Left kidney (tissue), 2 donors: ENCODE data around the gene GDI1. TPM values are rescaled to one million over a fixed set of nuclear protein-coding genes. Genes with fewer than 3 reads are reported as not detected.

ENCODE experiments used
- DNase-seq: peaks from one replicate; pipeline ENCODE4 v3.0.0-alpha.2; 2013
- polyA plus RNA-seq: library from polyadenylated mRNA; unstranded; fragments of 120-200 nt; gene quantifications from one replicate; pipeline ENCODE4 v1.2.1, GENCODE V29; 2013; ENCODE audit not compliant: insufficient read length

The GDI1 gene
- polyA plus RNA-seq, 1 donor: 126 TPM

DNA sequence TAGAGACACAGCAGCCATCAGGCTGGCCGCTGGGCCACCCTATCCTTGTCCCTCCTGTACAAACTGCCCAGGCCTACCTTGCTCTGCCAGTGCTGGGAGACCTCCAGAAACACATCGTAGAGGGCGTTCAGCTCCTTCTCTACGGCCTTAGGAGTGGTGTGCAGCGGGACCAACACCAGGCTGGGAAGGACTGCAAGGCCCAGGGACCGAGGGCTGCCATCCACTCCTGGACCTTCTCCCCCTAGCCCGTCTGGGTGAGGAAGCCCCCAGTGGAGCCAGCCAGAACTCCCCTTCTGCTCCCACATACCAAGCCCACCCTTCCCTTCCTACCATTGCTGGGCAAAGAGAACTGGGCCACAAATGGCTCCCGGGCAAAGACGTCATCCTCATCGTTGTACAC is 33.8 kb upstream of the GDI1 start:
- no peak for DNase-seq

DNA sequence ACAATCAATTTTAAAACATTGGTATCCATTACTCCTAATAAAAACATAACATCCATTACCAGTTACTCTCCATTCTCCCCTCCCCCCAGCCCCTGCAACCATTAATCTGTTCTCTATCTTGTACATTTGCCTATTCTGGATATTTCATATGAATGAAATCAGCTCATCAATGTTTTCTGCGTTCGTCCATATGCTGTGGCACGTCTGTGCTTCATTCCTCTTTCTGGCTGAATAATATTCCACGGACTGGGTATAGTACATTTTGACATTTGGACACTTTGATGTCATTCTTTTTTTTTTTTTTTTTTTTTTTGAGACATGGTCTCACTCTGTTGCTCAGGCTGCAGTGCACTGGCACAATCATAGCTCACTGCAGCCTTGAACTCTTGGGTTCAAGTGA is 33.1 kb upstream of the GDI1 start:
- DNase-seq: no peak

DNA sequence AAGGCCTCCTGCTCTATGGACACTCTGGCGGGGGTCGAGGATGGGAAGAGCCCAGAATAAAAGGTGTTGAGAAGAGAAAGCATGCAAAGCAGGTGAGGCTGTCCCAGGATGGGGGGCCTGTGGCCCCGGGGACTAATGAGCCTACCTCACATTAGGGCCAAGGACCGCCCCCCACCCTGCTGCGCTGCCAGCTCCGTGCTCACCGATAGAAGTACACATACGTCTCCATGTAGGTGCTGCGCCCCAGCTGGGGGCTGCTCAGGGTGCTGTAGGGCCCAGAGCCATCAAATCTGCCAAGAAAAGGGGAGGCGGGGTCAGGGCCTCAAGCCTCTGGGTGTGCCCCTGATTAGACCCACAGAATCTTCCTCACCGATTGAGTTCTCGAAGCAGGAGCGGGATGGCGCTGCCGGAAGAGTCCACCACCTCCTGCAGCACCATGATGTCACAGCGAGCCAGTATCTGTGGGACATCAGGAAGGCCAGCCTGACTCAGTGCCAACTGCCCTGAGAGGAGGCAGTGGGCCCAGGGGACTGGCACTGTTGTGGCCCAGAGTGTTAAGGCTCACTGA is 32.2 kb upstream of the GDI1 start:
- DNase-seq: no peak

GRCh38 chrX:154408659-154409221 is 28.2 kb upstream of the GDI1 start:
- DNase-seq: no peak

GRCh38 chrX:154409222-154409871 is 27.6 kb upstream of the GDI1 start, which contains the start of gene DNASE1L1:
Gene DNASE1L1 (minus strand): TSS chrX:154409254. CDS start chrX:154405568, 3,686 bp downstream.
- no peak for DNase-seq

DNA sequence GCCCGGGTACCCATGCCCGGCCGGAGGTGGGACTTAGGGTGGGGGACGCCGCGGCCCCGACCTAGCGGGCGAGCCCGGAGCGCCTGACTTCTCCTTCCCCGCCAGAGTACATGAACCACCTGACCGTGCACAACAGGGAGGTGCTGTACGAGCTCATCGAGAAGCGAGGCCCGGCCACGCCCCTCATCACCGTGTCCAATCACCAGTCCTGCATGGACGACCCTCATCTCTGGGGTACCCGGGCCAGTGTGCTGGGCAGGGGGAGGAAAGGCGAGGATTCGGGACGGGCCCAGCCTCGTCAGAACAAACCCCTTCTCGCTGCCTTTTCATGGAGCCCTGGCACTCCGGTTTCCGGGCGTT is 25.0 kb upstream of the GDI1 start:
- DNase-seq: no peak

- DNase-seq: no peak
Observed at GRCh38 chrX:154412468-154412867, 24.5 kb upstream of the GDI1 start.

DNA sequence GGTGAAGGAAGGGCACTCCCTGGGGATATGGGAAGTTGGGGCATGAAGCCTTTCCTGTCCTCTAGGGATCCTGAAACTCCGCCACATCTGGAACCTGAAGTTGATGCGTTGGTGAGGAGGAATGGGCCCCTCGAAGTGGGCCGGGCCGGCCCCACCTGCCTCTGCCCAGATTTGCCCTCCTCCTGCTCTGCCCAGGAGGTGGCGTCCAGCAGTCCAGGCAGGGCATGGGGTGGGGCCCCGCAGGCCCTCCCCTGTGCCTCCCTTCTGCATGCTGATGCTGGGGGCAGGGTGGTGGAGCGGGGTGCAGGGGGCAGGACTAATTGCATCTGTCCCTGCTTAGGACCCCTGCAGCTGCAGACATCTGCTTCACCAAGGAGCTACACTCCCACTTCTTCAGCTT is 23.8 kb upstream of the GDI1 start:
- DNase-seq: no peak

DNA sequence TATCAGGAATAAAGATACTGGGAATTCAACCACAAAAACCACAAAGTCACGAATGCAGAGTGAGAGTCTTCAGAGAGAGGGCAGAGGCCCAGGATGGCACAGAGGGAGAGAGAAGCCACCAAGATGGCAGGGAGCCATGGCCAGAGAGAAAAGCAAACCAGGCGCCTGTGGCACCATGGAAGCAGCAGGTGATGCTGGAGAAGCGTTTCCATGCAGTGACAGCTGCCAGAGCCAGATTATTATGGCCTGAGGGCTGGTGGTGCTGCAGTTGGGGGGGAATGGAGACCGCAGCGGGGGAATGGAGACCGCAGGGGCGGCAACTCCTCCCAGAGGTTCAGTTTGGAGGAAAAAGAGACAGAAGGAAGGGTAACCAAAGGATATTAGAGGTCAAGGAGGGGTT is 19.8 kb upstream of the GDI1 start:
- DNase-seq: no peak

DNA sequence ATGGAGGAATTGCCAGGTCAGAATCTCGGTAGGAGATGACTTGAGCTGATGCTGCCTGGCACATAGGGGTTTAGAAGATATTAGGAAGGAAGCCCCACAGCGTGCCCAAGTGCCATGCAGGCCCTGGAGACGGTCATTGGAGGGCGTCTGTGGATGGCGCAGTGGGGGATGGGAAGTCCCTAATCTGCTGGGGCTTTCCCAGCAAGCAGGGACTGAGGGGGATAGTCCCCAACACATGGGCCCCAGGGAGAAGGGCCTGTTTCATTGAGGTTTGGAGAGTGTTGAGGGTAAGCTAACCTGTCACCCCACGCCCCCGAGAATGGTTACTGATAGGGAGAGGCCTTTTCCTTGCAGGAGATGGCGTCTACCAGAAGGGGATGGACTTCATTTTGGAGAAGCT is 17.8 kb upstream of the GDI1 start:
- no peak for DNase-seq

DNA sequence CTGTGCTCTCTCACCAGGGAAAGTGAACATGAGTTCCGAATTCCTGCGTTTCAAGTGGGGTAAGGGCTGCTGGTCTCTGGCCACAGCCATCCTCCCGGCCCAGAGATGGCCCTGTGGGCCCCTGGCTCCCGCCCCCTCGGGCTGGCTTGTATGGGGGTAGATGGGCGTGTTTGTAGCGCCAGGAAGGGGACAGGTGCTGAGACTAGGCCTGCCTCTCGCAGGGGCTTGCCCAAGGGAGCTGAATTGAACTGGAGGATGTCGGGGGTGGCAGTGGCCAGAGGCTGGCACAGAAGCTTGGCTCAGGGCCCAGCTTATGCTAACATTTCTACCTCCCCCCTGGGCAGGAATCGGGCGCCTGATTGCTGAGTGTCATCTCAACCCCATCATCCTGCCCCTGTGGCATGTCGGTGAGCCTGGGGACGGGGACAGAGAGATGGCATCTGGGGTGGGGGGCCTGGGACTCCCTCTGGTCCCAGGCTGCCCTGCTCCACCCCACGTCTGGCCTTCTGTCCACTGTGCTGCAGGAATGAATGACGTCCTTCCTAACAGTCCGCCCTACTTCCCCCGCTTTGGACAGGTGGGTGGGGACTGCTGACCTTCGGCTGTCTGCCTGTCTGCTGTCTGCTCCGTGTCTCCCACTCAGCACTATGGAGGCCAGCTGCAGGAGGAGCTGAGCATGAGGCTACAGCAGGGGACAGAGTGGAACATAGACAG is 17.1 kb upstream of the GDI1 start:
- no peak for DNase-seq

GRCh38 chrX:154420402-154420756 is 16.6 kb upstream of the GDI1 start:
- DNase-seq: no peak

- DNase-seq: no peak
Observed at GRCh38 chrX:154426916-154427770, 9.8 kb upstream of the GDI1 start.

DNA sequence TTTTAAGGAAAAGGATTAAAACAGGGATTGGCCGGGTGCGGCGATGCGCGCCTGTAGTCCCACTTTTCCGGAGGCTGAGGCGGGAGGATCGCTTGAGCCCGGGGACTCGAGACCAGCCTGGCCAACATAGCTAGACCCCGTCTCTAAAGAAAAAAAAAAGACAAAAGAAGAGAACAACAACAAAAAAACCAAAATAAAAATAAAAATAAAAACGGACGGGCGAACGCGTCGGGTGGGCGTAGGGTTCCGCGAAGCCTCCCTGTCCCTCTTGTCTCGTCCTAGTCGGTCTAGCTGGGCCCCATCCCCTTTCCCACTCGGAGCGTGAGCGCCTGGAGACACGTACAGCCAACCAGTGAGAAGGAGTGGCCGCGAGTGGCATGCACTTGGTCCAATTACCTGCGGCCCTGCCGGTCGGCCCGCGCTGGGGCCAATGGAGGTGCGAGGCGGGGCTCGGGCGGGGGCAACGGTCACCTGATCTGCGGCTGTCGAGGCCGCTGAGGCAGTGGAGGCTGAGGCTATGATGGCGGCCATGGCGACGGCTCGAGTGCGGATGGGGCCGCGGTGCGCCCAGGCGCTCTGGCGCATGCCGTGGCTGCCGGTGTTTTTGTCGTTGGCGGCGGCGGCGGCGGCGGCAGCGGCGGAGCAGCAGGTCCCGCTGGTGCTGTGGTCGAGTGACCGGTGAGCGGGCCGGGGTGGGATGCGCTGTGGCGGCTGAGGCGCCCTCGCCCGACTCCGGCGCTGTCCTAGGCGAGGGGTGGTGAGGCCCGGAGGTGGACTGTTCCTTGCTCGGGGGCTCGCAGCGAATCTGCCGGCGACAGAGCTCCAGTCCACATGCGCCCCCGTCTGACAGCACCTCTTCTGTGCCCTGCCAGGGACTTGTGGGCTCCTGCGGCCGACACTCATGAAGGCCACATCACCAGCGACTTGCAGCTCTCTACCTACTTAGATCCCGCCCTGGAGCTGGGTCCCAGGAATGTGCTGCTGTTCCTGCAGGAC is 8.5 kb upstream of the GDI1 start, which contains the start of gene ATP6AP1:
Gene ATP6AP1 (plus strand): TSS at position 502 of the 996 bp plus-strand sequence. CDS start 16 bp downstream, at position 518.
- peak; percentile 88 for DNase-seq

DNA sequence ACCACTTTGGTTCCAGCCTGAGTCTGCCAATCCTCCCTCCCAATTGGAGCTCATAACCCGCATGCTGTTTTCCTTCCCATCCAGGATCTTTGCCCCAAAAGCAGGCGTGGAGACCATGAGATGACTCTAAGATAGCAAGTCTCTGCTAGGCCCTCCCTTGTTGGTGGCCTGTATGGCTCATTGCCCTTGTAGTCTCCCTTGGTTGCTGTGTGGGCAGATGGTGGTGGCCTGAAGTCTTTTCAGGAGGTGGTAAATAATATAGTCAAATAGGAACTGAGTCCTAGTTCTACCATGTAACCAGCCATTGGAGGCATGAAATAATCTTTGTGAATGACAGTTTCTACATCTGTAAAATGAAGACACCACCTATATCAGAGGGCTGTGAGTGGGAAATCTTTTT is 7.2 kb upstream of the GDI1 start:
- no peak for DNase-seq

- DNase-seq: no peak
Observed at GRCh38 chrX:154430479-154430878, 6.5 kb upstream of the GDI1 start.

GRCh38 chrX:154430916-154431315 is 6.0 kb upstream of the GDI1 start:
- DNase-seq: no peak

GRCh38 chrX:154431341-154431740 is 5.6 kb upstream of the GDI1 start:
- no peak for DNase-seq

- no peak for DNase-seq
Observed at GRCh38 chrX:154432210-154432609, 4.7 kb upstream of the GDI1 start.

DNA sequence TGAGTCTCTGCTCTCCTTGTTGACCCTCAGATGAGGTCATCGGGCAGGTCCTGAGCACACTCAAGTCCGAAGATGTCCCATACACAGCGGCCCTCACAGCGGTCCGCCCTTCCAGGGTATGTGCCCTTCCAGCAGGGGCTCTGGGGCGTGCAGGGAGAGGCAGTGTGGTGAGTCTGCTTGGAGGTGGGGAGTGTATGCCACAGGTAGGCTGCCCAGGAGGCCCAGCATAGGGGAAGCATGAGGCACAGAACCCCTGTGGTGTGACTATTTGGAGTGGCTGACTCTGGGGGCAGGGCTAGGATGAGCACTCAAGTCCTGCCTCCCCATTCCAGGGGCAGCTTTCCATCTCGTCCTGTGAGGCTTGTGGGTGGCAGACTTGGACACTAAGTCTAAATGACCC is 3.3 kb upstream of the GDI1 start:
- DNase-seq: no peak
